A549 (cell line): ENCODE results near the gene NKD1.

Source experiments
- MYC ChIP-seq: IDR thresholded peaks from 2 replicates; pipeline ENCODE4 v1.6.1; 2012; ENCODE audit warnings: mild to moderate bottlenecking, inconsistent platforms, low read length, improper control_type of control experiment, borderline replicate concordance
- TF ChIP-seq, protein P1 (sequence below): fragments of >200 bp; sonication (Bioruptor Twin); formaldehyde crosslinking; IDR thresholded peaks from 3 replicates; pipeline ENCODE4 v1.5.1; 2016

DNA sequence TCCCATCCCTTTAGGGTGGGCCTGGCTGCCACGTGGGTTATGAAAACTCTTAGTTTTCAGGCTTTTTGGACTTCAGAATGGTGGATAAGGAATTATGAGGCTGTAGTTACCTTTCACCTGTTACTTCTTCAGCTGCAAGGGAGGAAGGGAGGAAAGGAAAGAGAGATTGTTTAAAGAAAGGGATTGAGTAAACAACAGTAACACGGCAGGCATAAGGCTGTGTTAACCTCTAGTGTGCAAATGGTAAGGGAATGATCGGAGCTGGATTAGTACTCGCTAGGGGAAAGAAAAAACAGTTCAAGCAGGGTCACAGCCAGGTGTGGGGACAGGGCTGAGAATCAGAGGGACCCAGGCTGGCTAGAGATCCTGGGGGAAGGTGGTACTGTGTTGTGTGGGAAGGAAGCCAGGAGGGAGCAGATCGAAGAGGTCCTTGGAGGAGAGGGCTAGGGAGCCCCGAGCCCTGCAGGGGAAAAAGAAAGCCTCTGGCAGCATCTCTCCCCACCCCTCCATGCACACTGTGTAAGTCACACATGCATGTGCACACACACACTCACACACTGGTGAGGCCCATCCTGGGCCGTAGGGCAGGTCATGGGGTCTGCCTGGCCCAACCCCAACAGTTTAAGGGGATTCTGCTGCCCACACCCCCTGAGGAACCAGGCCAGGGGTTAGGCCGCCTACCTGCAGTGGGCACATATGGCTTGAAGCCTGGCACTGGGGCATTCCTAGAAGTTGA, 83.2 kb downstream of the NKD1 start:
- no peak for TF ChIP-seq MYC
- TF ChIP-seq, protein P1, sequence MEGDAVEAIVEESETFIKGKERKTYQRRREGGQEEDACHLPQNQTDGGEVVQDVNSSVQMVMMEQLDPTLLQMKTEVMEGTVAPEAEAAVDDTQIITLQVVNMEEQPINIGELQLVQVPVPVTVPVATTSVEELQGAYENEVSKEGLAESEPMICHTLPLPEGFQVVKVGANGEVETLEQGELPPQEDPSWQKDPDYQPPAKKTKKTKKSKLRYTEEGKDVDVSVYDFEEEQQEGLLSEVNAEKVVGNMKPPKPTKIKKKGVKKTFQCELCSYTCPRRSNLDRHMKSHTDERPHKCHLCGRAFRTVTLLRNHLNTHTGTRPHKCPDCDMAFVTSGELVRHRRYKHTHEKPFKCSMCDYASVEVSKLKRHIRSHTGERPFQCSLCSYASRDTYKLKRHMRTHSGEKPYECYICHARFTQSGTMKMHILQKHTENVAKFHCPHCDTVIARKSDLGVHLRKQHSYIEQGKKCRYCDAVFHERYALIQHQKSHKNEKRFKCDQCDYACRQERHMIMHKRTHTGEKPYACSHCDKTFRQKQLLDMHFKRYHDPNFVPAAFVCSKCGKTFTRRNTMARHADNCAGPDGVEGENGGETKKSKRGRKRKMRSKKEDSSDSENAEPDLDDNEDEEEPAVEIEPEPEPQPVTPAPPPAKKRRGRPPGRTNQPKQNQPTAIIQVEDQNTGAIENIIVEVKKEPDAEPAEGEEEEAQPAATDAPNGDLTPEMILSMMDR = no peak
